ENCODE measurements around the gene TIAM1.

DNA sequence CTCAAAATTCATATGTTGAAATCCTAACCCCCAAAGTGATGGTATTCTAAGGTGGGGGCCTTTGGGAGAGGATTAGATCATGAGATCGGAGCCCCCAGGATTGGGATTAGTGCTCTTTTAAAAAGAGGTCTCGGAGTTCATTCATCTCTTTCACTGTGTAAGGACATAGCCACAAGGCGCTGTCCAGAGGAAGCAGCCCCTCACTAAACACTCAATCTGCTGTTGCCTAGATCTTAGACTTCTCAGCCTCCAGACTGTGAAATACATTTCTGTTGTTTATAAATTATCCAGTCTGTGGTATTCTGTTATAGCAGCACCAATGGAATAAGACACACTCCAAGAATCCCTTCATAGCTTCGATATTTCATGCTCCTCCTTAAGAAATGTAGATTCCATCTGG is 12.4 kb upstream of the TIAM1 start:
- TF ChIP-seq, protein P1, sequence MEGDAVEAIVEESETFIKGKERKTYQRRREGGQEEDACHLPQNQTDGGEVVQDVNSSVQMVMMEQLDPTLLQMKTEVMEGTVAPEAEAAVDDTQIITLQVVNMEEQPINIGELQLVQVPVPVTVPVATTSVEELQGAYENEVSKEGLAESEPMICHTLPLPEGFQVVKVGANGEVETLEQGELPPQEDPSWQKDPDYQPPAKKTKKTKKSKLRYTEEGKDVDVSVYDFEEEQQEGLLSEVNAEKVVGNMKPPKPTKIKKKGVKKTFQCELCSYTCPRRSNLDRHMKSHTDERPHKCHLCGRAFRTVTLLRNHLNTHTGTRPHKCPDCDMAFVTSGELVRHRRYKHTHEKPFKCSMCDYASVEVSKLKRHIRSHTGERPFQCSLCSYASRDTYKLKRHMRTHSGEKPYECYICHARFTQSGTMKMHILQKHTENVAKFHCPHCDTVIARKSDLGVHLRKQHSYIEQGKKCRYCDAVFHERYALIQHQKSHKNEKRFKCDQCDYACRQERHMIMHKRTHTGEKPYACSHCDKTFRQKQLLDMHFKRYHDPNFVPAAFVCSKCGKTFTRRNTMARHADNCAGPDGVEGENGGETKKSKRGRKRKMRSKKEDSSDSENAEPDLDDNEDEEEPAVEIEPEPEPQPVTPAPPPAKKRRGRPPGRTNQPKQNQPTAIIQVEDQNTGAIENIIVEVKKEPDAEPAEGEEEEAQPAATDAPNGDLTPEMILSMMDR (conservative IDR thresholded peaks at IDR 0.05): no peak
- TF ChIP-seq ZFX (IDR thresholded peaks at IDR 0.05): no peak
